Thoracic aorta (tissue), 2 donors: ENCODE data around the gene RNF115. TPM values are rescaled to one million over a fixed set of nuclear protein-coding genes. Genes with fewer than 3 reads are reported as not detected.
"Not testable (repeated sequence)": the region's sequence is repeated elsewhere in the genome, so short reads cannot be mapped to it uniquely, and the experiment has no call there.

Experiments used
- ATAC-seq: fragments of 150-250 bp; one replicate; pipeline ENCODE4 v1.8.0; 2017; ENCODE audit warnings: low read depth; ENCODE audit not compliant: insufficient number of reproducible peaks, low FRiP score
- DNase-seq: peaks from one replicate; pipeline ENCODE4 v3.0.0-alpha.2; 2020; ENCODE audit warnings: low spot score
- H3K27ac ChIP-seq, 2 donors: fragments of 200-600 bp; sonication (generic); 1 replicate in 1 of 2; 2 replicates in 1 of 2; pipeline ENCODE4 v1.5.1; 2016; ENCODE audit warnings: mild to moderate bottlenecking in 2 of 2, moderate library complexity in 2 of 2
- H3K27me3 ChIP-seq: fragments of 200-600 bp; sonication (generic); replicated peaks from 2 replicates; pipeline ENCODE4 v1.6.0; 2016; ENCODE audit warnings: mild to moderate bottlenecking; ENCODE audit not compliant: insufficient read depth
- H3K36me3 ChIP-seq: fragments of 200-600 bp; sonication (generic); one replicate; pipeline ENCODE4 v1.5.1; 2016
- H3K4me1 ChIP-seq, 2 donors: fragments of 200-600 bp; sonication (generic); 1 replicate in 1 of 2; 2 replicates in 1 of 2; pipeline versions ENCODE4 v1.5.1 to v1.6.0; 2016; ENCODE audit warnings: low read depth in 2 of 2, mild to moderate bottlenecking in 1 of 2; ENCODE audit not compliant: control insufficient read depth in 1 of 2
- H3K4me3 ChIP-seq: fragments of 200-600 bp; sonication (generic); 2 replicates; pipeline ENCODE4 v1.5.1; 2016; ENCODE audit warnings: mild to moderate bottlenecking
- H3K9me3 ChIP-seq: fragments of 200-600 bp; sonication (generic); 2 replicates; pipeline ENCODE4 v1.5.1; 2016
- CTCF ChIP-seq: fragments of 200-600 bp; sonication (generic); IDR thresholded peaks from one replicate; pipeline ENCODE4 v1.5.1; 2019; ENCODE audit warnings: antibody characterized with exemption
- total RNA-seq, 2 donors: library from RNA; depleted of rRNA; stranded (reverse); fragments of >200 nt; gene quantifications; one replicate each; pipeline versions ENCODE4 v1.1.0 to v1.2.3, GENCODE V29; 2016

The RNF115 gene
- total RNA-seq, 2 donors from 2014 or later, result 52.7 to 60.4 TPM

GRCh38 chr1:145843031-145843430 is 19.1 kb upstream of the RNF115 start:
- no peak overlapping the region for H3K27ac ChIP-seq
- H3K9me3 ChIP-seq, result no peaks in the 10 kb centered on the region
- no peak overlapping the region for H3K4me3 ChIP-seq
- DNase-seq (no peak), ATAC-seq (no peak)
- no peak for TF ChIP-seq CTCF
- no peaks in the 10 kb centered on the region for H3K27me3 ChIP-seq
- H3K4me1 ChIP-seq, result peaks cover 7 to 15% of the 10 kb centered on the region in 2 donors
- H3K36me3 ChIP-seq, result peaks cover 38% of the 10 kb centered on the region

GRCh38 chr1:145837656-145838055 is 13.8 kb upstream of the RNF115 start:
- DNase-seq (no peak), ATAC-seq (no peak)
- no peaks in the 10 kb centered on the region for H3K4me1 ChIP-seq
- H3K27me3 ChIP-seq, result no peaks in the 10 kb centered on the region
- no peaks in the 10 kb centered on the region for H3K9me3 ChIP-seq
- H3K36me3 ChIP-seq, result peaks cover 70% of the 10 kb centered on the region
- H3K27ac ChIP-seq, result no peak overlapping the region
- TF ChIP-seq CTCF, result no peak
- no peak overlapping the region for H3K4me3 ChIP-seq

- not testable (repeated sequence) for H3K9me3 ChIP-seq, H3K4me1 ChIP-seq, H3K27me3 ChIP-seq, H3K27ac ChIP-seq, H3K4me3 ChIP-seq, ATAC-seq, DNase-seq
- peaks cover 56% of the 10 kb centered on the region for H3K36me3 ChIP-seq
These were observed 6.9 kb upstream of the RNF115 start for GRCh38 chr1:145830810-145831209.

- Histone ChIP-seq H3K27ac (no peak overlapping the region), H3K4me1 (peaks cover 11 to 15% of the 10 kb centered on the region in 2 donors), H3K9me3 (no peaks in the 10 kb centered on the region), H3K4me3 (no peak overlapping the region), H3K36me3 (peaks cover 49% of the 10 kb centered on the region), H3K27me3 (no peaks in the 10 kb centered on the region)
- DNase-seq, result no peak
- no peak for ATAC-seq
- TF ChIP-seq CTCF, result no peak
These were observed 4.6 kb upstream of the RNF115 start for GRCh38 chr1:145828367-145829026.

- peaks cover 11 to 15% of the 10 kb centered on the region in 2 donors for H3K4me1 ChIP-seq
- peaks cover 44% of the 10 kb centered on the region for H3K36me3 ChIP-seq
- DNase-seq, result no peak
- H3K27ac ChIP-seq, result no peak overlapping the region
- H3K9me3 ChIP-seq, result no peaks in the 10 kb centered on the region
- no peaks in the 10 kb centered on the region for H3K27me3 ChIP-seq
- no peak for TF ChIP-seq CTCF
- H3K4me3 ChIP-seq, result no peak overlapping the region
- ATAC-seq, result no peak
These were observed 4.1 kb upstream of the RNF115 start for GRCh38 chr1:145827966-145828365.

- H3K27me3 ChIP-seq, result no peaks in the 10 kb centered on the region
- no peak overlapping the region for H3K27ac ChIP-seq
- no peak overlapping the region for H3K4me3 ChIP-seq
- no peaks in the 10 kb centered on the region for H3K9me3 ChIP-seq
- DNase-seq, result no peak
- no peak for ATAC-seq
- TF ChIP-seq CTCF, result no peak
- H3K36me3 ChIP-seq, result peaks cover 35% of the 10 kb centered on the region
- H3K4me1 ChIP-seq, result peaks cover 14 to 15% of the 10 kb centered on the region in 2 donors
These were observed 2.1 kb upstream of the RNF115 start for GRCh38 chr1:145826030-145826429.
